Retina (tissue), 1 donor: Measurements from ENCODE around the gene BRICD5.

ENCODE experiments used
- DNase-seq: peaks from one replicate; pipeline ENCODE4 v3.0.0-alpha.2; 2016

BRICD5 gene

GRCh38 chr16:2179107-2179501 lies 31.6 kb downstream of the BRICD5 start:
- no peak for DNase-seq

GRCh38 chr16:2178321-2179106 lies 32.1 kb downstream of the BRICD5 start:
- no peak for DNase-seq

- DNase-seq: no peak
Measured at GRCh38 chr16:2177561-2177960, 33.1 kb downstream of the BRICD5 start.

GRCh38 chr16:2177101-2177500 lies 33.6 kb downstream of the BRICD5 start:
- DNase-seq: no peak

- no peak for DNase-seq
Measured at GRCh38 chr16:2176047-2176446, 34.6 kb downstream of the BRICD5 start.

- no peak for DNase-seq
Measured at GRCh38 chr16:2175454-2175853, 35.2 kb downstream of the BRICD5 start.

- DNase-seq: no peak
Measured at GRCh38 chr16:2174396-2175131, 36.1 kb downstream of the BRICD5 start.

- no peak for DNase-seq
Measured at GRCh38 chr16:2173916-2174315, 36.7 kb downstream of the BRICD5 start.

- DNase-seq: no peak
Measured at GRCh38 chr16:2173366-2173765, 37.3 kb downstream of the BRICD5 start.

GRCh38 chr16:2172688-2173335 lies 37.9 kb downstream of the BRICD5 start:
- no peak for DNase-seq

- DNase-seq: no peak
Measured at GRCh38 chr16:2171601-2172178, 39.0 kb downstream of the BRICD5 start.

GRCh38 chr16:2170587-2171435 lies 39.9 kb downstream of the BRICD5 start:
- DNase-seq: no peak

GRCh38 chr16:2170080-2170479 lies 40.6 kb downstream of the BRICD5 start:
- no peak for DNase-seq

GRCh38 chr16:2167068-2167638 lies 43.5 kb downstream of the BRICD5 start:
- DNase-seq: no peak

- no peak for DNase-seq
Measured at GRCh38 chr16:2166263-2167067, 44.2 kb downstream of the BRICD5 start.

GRCh38 chr16:2165861-2166260 lies 44.8 kb downstream of the BRICD5 start:
- no peak for DNase-seq

GRCh38 chr16:2163211-2163881 lies 47.3 kb downstream of the BRICD5 start:
- no peak for DNase-seq

- no peak for DNase-seq
Measured at GRCh38 chr16:2162676-2163118, 48.0 kb downstream of the BRICD5 start.

- DNase-seq: no peak
Measured at GRCh38 chr16:2161911-2162310, 48.8 kb downstream of the BRICD5 start.

- DNase-seq: no peak
Measured at GRCh38 chr16:2160915-2161551, 49.6 kb downstream of the BRICD5 start.
